ENCODE results near the gene GRM5.

GRCh38 chr11:88569342-88569741, 496.4 kb downstream of the GRM5 start:
- TF ChIP-seq CTCF (IDR thresholded peaks at IDR 0.05) (no peak), POLR2A (IDR thresholded peaks at IDR 0.05) (no peak)

Data from esophagus squamous epithelium (tissue), 4 donors.